HG02610 (cell line): Measurements from ENCODE around the gene CCDC141.
"Not testable (repeated sequence)": the region's sequence is repeated elsewhere in the genome, so short reads cannot be mapped to it uniquely, and the experiment has no call there.

Source experiments
- ATAC-seq: cut with Tn5 transposase; IDR thresholded peaks from one replicate; pipeline ENCODE4 v1.9.1; 2021; ENCODE audit warnings: mild to moderate bottlenecking, moderate library complexity; ENCODE audit not compliant: unreplicated experiment

Gene CCDC141

DNA sequence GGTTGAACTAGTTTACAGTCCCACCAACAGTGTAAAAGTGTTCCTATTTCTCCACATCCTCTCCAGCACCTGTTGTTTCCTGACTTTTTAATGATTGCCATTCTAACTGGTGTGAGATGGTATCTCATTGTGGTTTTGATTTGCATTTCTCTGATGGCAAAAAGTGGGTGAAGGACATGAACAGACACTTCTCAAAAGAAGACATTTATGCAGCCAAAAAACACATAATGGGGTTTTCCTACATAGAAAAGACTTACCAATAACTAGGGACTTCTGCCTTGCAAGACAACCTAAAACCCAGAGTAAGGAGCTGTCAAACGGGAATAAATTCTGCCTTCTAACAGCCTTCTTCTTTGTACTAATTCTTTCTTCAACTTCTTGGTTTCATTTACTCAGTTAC lies 4.3 kb downstream of the CCDC141 start:
- not testable (repeated sequence) for ATAC-seq

DNA sequence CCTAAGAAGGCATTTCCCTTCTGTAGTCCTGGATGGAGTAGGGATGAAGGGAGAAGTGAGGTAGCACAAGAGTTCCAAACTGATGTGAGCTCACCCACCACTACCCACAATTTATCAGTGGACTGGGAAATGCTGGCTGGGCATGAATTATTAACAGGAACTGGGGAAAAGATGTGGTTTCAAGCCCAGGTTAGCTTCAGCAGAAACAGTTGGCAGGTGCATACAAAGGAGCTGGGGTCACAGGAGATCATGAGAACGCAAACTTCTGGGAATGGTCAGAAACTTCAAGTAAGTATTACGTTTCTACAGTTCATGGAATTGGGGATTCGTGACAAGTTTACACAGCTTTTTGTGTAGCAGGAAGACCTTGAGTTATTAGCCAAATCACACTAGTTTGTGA lies 5.4 kb downstream of the CCDC141 start:
- ATAC-seq, result peak; percentile 33

DNA sequence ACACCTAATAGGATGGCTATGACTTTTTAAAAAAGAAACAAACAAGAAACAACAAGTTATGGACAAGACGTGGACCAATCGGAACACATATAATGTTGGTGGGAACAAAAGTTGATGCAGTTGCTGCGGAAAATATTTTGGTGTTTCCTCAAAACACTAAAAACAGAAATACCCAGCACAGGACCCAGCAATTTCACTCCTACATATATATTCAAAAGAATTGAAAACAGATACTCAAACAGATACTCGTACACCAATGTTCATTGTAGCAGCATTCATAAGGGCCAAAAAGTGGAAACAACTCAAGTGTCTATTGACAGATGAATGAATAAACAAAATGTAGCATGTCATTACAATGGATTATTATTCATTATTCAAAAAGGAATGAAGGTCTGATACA lies 12.1 kb downstream of the CCDC141 start:
- peak; percentile 85 for ATAC-seq

DNA sequence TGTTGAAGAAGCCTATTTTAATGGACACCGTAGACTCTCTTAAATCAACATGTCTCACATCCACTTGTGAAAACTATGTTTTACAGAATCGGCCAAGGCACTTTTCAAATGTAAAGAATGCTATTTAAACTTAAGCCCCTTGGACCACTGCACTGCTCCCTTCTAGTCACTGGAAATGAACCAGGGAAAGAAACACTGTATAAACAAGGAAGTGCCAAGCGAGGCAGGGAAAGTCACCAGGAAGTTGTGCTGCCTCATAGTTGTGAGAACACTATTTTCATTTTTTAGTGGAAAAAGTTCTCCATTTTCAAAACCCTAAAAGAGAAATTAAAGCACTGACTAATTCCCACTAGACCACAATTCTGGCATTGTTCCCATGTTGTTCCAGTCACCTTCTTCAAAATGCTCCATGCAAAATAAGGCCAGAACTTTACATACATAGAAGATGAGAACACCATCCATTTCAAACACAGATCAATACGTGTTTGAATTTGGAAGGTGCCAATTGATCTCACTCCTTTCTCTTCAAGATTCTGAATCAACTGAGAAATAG lies 13.5 kb downstream of the CCDC141 start:
- no peak for ATAC-seq

DNA sequence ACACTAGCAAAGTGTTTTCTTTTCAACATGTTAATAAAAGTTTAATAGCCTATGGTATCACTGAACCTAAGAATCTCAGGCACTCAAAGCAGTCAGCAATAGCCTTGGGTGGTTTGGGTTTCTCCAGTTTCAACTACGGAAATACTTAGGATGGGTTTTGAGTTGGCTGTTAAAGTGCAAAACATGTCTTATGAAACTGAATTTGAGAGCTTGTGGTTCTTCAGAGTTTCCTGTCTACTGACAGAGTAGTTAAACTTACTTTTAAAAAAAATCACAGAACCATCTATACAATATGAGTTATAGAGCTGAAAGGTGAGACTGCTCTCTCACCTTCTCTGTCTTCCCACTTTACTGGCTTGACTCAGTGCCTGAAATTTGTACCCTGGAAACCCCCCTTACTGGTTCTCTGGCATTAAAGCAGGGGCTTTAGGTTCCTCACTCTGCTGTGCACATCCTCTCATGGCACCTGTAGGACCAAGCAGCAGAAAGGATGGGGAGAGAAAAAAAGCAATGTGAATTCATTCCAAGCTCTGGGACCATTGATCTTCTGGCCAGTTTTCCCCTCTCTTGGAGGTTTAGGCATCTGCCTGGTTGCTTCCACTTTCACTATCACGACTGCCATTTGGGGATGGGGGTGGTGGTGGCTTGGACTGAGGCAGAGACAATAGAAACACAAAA lies 18.1 kb downstream of the CCDC141 start:
- ATAC-seq, result peak; percentile 96

DNA sequence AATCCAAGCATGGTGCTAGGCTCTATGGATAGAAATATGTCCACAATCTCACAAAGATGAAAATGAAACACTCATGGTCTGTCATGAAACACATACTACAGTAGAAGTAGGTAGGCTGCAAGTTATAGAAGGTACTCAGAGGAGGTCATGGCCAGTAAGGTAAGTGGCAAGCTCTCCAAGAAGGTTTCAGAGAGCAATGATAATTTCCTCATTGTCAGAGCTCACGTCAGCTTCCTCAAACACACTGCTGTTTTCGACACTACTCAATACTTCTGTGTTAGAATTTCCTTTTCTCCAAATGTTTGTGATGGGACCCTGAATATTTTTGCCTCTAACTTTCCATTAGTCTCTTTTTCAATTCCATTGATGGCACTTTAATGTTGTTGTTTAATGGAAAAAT lies 25.5 kb downstream of the CCDC141 start:
- ATAC-seq, result no peak

DNA sequence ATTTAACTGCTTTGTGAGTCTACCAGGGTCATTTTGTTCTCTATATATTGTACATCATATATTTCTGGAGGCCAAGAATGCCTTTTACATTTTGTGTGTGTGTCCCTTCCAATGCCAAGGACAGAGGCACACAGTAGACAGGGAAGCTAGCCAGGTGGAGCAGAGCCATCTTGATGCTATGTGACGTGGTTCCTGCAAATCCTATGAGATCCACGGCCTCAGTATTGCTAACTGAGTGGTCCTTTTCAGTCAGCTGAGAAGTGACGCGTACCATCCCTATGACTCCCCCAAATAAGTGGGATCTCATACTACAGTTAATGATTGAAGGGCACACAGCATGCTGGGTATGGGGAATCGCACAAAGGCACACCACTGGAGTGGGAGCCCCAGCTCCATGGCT lies 27.3 kb downstream of the CCDC141 start:
- no peak for ATAC-seq

DNA sequence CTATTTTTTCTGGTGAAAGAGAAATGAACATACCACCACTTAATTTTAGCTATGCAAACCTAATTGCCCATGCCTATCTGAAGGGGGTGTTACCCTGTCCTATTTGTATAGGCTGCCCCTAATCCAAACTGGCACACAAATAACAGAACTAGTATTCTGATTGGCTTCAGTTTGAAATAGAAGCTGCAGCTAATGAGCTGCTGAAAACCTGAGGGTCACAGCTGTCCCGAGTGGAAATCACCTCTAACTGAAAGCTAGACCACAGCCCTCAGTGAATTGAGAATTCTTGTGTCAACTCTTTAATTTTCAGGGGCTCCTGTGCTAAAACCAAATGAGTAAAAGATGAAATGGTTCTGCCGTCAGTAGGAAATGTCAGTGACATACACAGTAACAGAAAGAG lies 28.7 kb downstream of the CCDC141 start:
- peak; percentile 89 for ATAC-seq

DNA sequence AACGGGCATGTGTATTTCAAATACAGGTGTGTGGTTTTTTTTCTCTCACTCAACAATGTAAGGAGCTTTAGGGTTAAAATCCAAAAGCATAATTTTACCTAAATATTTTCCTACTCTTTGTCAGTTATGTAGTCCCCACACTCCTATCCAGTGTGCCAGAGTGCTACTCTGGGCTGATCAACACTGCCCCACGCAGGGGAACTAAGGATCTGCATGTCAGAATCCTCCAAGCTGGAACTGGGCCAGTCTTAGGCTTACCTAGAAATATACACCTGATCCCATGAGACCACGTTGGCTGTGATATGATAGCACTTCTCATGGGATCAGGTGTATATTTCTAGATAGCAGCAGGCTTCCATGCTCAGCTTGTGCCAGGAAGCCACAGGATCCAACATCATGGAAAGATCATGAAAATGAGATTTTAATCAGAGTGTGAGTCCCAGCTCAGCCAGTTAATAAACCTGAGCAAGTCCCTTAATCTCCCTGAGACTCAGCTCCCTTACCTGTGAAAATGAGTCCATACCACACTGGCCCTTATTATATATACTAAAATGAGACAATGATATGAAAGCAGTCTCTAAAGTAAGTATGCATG lies 29.7 kb downstream of the CCDC141 start:
- peak; percentile 53 for ATAC-seq

DNA sequence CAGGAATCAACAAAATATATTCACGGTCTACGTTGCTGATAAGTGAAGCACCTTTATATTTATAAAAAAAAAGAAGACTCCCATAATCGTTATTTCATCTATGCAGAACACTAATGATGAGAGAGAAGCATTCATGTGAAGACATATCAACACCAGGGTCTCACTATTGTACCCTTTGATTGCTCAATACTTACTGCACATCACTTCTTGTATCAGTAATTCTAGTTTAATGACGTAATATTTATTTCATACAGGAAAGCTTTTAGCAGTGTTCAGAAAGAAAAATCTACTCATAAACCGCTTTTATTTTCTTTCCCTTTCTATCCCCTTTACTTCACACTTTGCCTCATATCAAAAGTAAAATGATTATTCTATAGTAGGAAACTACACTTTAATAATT lies 30.7 kb downstream of the CCDC141 start:
- ATAC-seq, result no peak

DNA sequence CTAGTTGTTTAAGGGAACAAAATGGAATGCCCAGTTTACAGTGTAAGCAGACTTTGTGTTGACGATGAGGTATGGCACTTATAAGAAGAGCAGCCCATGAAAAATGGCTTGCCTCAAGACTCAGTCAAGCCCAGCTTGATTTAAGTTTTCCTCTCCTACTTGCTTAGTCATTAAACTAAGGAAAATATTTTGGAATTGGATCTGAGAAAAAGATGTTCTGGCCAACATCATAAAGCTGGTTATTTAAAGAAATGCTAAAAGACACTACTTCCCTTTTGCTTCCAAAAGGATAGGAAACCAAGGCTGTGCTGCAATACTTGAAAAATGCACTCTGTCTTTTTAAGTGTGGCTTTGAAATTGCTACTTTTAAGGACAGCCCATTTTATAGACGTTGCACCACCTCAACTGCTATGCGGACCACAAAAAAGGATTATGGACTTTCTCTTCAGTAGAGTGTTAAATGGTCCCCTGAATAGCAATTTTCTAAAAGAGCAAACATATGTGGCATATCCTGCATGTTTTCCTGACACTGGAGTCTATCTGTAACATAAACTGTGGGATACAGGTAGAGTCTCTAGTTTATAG lies 32.1 kb downstream of the CCDC141 start:
- no peak for ATAC-seq

DNA sequence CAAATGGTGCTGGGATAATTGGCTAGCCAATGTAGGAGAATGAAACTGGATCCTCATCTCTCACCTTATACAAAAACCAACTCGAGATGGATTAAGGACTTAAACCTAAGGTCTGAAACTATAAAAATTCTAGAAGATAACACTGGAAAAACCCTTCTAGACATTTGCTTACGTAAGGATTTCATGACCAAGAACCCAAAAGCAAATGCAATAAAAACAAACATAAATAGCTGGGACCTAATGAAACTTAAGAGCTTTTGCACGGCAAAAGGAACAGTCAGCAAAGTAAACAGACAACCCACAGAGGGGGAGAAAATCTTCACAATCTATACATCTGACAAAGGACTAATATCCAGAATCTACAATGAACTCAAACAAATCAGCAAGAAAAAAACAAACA lies 35.7 kb downstream of the CCDC141 start:
- not testable (repeated sequence) for ATAC-seq

DNA sequence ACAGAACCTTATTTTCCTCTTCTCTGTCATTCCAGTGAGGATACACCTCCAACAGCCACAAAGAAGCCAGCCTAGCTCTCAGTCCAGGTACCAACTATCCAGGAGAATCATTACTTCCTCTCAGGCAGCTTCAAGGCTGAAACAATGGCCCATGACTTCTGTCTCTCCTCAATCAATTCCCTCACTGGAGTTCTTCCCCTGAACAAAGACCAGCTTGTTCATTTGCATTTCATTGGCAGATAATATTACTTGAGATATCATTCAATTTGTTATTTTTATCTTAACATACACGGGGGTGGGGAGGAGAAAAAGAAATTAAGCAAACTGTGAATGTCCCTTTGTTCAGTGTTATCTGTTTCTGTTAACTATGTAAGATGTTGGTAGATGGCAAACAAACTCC lies 44.0 kb downstream of the CCDC141 start:
- ATAC-seq, result no peak

DNA sequence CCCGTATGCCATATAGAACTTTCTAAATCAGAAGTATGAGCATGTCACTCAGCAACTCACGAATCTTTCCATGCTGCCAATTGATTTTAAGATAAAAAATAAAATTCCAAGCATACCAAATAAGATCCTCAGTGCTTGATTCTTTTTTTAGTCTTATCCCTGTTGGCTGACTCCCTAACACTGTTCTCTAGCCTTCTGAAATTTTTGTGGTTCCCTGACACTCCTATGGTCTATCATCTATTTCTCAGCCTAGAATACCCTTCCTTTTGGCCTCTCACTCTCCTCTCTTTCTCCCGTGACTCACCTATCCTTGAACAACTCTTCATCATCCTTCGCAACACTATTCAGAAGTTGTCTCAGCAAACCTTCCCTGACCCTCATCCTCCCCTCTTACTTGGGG lies 50.5 kb downstream of the CCDC141 start:
- no peak for ATAC-seq

DNA sequence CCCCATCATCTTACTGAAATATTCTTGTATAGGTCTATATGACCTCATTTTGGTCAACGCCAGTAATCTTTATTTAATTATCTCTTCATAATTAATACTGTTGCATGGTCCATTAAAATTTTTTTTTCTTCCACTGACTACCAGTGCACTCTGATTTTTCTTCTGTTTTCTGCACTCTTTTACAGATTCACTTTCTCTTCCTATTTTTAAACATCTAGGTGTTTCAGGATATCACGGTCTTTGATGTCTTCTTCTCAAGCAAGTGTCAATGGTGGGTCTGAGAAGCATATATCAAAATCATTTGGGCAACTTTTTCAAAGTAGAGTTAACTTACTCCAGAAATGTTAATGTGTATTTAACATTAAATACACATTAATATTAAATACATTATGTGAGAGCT lies 51.4 kb downstream of the CCDC141 start:
- ATAC-seq, result peak; percentile 63

DNA sequence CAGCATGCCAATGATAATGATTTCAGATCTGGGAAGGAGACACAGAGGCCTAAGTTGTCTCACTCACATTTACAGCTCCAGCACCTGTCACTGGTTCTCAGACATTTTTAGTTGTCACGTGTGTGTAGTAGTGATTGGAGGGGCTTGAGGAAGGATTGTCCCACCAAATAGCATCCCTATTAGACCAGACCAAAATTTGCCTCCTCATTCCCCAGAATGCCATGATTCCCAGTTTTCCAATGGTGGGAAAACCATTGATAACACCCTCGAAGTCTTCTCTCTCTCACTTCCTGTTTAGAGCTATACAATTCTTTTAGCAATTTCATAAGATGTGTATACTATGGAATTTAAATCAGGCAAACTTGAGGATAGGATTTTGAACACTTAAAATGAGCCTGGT lies 52.5 kb downstream of the CCDC141 start:
- ATAC-seq, result no peak

DNA sequence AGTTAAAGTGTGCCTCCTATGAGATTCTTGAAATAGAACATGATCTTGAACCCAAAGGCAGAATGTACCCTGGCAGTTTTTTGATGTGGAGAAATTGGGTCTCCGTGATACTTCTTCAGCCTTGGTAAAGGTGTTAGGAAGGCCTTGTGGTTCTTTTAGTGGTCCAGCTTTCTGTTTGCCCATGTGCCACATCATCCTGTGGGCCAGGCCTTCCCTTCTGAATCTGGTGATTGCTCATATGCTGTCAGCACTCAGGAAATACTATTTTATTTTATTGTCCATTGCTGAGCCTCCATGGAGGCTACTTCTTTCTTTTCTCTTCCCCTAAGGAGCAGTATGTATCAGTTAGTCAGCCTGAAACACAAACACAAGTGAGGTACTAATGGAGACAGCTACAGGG lies 52.9 kb downstream of the CCDC141 start:
- ATAC-seq, result no peak

DNA sequence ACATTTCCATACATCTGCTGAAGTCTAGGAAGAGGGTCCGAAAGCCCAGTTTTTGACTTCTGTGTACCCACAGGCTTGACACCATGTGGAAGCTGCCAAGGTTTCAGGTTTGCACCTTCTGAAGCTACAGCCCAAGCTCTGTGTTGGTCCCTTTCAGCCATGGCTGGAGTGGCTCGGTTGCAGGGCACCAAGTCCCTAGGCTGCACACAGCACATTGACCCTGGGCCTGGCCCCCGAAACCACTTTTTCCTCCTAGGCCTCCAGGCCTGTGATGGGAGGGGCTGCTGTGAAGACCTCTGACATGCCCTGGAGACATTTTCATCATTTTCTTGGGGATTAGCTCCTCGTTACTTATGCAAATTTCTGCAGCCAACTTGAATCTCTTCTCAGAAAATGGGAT lies 55.7 kb downstream of the CCDC141 start:
- no peak for ATAC-seq

DNA sequence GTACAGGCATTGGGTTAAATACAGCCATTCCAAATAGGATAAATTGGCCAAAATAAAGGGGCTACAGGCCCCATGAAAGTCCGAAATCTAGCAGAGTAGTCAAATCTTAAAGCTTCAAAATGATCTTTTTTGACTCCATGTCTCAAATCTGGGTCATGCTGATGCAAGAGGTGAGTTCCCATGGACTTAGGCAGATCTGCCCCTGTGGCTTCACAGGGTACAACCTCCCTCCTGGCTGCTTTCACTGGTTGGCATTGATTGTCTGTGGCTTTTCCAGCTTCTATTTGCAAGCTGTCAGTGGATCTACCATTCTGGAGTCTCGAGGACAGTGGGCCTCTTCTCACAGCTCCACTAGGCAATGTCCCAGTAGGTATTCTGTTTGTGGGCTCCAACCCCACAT lies 56.1 kb downstream of the CCDC141 start:
- ATAC-seq, result no peak

DNA sequence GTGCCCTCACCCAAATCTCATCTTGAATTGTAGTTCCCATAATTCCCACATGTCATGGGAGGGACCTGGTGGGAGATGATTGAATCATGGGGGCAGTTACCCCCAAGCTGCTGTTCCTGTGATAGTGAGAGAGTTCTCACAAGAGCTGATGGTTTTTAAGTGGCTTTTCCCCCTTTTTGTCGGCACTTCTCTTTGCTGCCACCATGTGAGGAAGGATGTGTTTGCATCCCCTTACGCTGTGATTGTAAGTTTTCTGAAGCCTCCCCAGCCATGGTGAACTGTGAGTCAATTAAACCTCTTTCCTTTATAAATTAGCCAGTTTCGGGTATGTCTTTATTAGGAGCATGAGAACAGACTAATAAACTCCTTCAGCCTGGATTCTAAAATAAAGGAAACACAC lies 57.2 kb downstream of the CCDC141 start:
- not testable (repeated sequence) for ATAC-seq

DNA sequence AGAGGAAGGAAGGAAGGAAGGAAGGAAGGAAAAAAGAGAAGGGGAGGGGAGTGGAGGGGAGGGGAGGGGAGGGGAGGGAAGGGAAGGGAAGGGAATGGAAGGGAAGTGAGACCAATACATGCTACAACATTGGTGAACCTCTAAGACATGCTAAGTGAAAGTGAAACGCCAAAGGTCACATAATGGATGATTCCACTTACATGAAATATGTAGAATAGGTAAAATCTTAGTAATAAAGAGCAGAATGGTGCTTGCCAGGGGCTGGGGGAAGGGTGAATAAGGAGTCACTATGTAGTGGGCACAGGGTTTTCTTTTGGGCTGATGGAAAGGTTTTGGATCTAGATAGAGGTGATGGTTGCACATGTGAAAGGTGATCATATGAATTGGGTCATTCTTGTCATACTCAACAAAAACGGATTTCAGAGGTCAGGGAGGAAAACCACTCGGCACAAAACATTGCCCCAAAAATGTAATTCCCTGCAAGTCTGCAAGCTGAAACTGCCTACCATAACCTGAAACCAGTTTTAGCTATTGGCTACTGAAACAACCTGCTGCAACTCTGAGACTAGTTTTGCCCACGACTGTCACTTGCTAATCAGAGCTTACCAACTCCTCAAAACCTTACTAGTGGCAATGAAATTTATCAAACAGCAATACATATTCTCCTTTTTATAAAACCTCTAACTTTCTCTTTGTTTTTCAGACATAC lies 59.2 kb downstream of the CCDC141 start:
- ATAC-seq, result peak; percentile 97

DNA sequence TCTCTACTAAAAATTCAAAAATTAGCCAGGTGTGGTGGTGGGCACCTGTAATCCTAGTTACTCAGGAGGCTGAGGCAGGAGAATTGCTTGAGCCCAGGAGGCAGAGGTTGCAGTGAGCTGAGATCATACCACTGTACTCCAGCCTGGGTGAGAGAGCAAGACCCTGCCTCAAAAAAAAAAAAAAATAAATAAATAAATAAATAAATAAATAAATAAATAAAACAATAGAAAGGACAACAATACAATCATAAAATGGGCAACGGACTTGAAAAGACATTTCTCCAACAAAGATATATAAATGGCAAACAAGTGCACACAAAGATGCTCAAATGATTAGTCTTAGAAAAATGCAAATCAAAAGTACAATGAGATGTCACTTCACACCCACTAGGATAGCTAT lies 60.5 kb downstream of the CCDC141 start:
- ATAC-seq, result not testable (repeated sequence)
